MCF 10A (cell line): ENCODE measurements around the gene SCN2B. TPM values are rescaled to one million over a fixed set of nuclear protein-coding genes. Genes with fewer than 3 reads are reported as not detected.

Experiments used
- BruUV-seq: library from RNA; stranded (reverse); fragments of 400-500 nt; replicated peaks from 2 replicates; lab custom pipeline; 2021; lab: Mats Ljungman, UMichigan
- CTCF ChIA-PET: fragments of 300-600 bp; sonication (Branson Sonifier 250); formaldehyde crosslinking; extraction: SDS; loops from one replicate; lab custom pipeline; 2021; ENCODE audit warnings: antibody characterized with exemption, inconsistent platforms; lab: Yijun Ruan, JAX
- POLR2A ChIA-PET: fragments of 300-600, 350-650 bp; sonication (Branson Sonifier 250); formaldehyde crosslinking; extraction: SDS; loops from one replicate; lab custom pipeline; 2020; ENCODE audit warnings: antibody characterized with exemption, inconsistent platforms; lab: Yijun Ruan, JAX
- DNase-seq: peaks from one replicate; pipeline ENCODE4 v3.0.0-alpha.2; 2018; ENCODE audit not compliant: unreplicated experiment
- H3K27ac Mint-ChIP-seq: one replicate; pipeline ENCODE4 v1.8.0; 2022; ENCODE audit warnings: mild to moderate bottlenecking, low read depth, mixed read lengths; ENCODE audit not compliant: unreplicated experiment
- H3K27me3 Mint-ChIP-seq: one replicate; pipeline ENCODE4 v1.8.0; 2022; ENCODE audit warnings: mixed read lengths; ENCODE audit not compliant: insufficient read depth, unreplicated experiment
- H3K36me3 Mint-ChIP-seq: one replicate; pipeline ENCODE4 v1.8.0; 2022; ENCODE audit warnings: mild to moderate bottlenecking, moderate library complexity, mixed read lengths; ENCODE audit not compliant: insufficient read depth, unreplicated experiment
- H3K4me1 Mint-ChIP-seq: one replicate; pipeline ENCODE4 v1.8.0; 2022; ENCODE audit warnings: mixed read lengths; ENCODE audit not compliant: insufficient read depth, unreplicated experiment
- H3K4me3 Mint-ChIP-seq: one replicate; pipeline ENCODE4 v1.8.0; 2022; ENCODE audit warnings: mild to moderate bottlenecking, moderate library complexity, mixed read lengths; ENCODE audit not compliant: unreplicated experiment
- H3K9me3 Mint-ChIP-seq: one replicate; pipeline ENCODE4 v1.8.0; 2022; ENCODE audit warnings: mixed read lengths; ENCODE audit not compliant: unreplicated experiment
- CTCF ChIP-seq: fragments of 200-600 bp; IDR thresholded peaks from one replicate; pipeline ENCODE4 v1.8.0; 2022; ENCODE audit warnings: antibody characterized with exemption, mild to moderate bottlenecking; ENCODE audit not compliant: unreplicated experiment
- intact Hi-C: fragments of 100-400 bp; cut with micrococcal nuclease; formaldehyde crosslinking; loops from 2 replicates; pipeline ENCODE4 v1.14.1; 2022
- total RNA-seq: library from RNA; stranded (reverse); gene quantifications from 2 replicates; pipeline ENCODE4 v1.2.3, GENCODE V29; 2022

SCN2B gene
- total RNA-seq, 1 experiment from 2014 or later: not detected

DNA sequence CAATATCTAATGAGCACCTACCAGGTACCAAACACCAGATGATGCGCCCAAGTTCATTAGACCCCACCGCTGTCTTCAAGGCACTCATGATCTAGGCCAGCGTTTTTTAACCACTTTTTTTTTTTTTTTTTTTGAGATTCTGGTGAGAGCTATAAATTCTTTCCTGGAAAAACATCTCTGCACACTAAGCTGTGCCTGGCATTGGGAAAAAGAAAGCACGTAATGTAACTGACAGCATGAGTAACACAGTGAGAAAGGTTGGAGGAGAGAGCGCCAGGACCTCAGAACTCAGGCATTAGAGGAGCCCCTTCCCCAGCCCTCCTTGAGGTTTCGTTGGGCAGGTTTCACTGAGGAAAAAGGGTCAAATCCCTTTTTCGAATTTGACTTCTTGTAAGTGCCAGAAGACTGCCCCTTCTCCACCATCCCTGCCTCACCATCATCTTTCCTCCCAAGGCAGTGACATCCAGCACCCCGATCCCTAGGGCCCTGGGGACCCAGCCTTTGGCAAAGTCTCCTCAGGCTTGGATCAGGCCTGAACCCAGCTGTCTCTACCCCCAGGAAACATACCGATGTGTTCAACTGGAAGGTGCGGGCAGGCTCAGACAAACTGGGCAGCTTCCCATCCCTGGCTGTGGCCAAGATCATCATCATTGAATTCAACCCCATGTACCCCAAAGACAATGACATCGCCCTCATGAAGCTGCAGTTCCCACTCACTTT lies 63.6 kb downstream of the SCN2B start:
- H3K27me3 Mint-ChIP-seq: peaks cover 28% of the 10 kb centered on the region
- ChIA-PET CTCF (interaction anchor here (0.7 kb wide), 1 partner anchor 58 kb away, joined by 3 read pairs; no protein-coding TSS in a partner anchor), POLR2A (no interaction called here)
- H3K4me1 Mint-ChIP-seq: peaks cover 6% of the 10 kb centered on the region
- no peaks in the 10 kb centered on the region for H3K9me3 Mint-ChIP-seq
- no peak for DNase-seq
- intact Hi-C loops: no loop called here
- TF ChIP-seq CTCF: no peak
- BruUV-seq: no TSS peak
- H3K36me3 Mint-ChIP-seq: no peaks in the 10 kb centered on the region
- no peak overlapping the region for H3K4me3 Mint-ChIP-seq
- H3K27ac Mint-ChIP-seq: no peak overlapping the region

Other genes with a start within 250 kb of the SCN2B start
- gene TMPRSS13, start 247.2 kb downstream of the SCN2B start, total RNA-seq: not detected in 2 replicates
- not detected in 2 replicates for gene IL10RA, start 190.2 kb downstream of the SCN2B start, total RNA-seq
- gene TMPRSS4, start 99.6 kb downstream of the SCN2B start, total RNA-seq: not detected in 2 replicates
- not detected in 2 replicates for gene SMIM35, start 89.7 kb downstream of the SCN2B start, total RNA-seq
- 0.32 TPM in 1 of 2 replicates, not detected in the other for gene SCN4B, start 23.8 kb downstream of the SCN2B start, total RNA-seq
- 0.10 TPM in 1 of 2 replicates, not detected in the other for gene JAML, start 48.4 kb upstream of the SCN2B start, total RNA-seq
- gene MPZL3, start 75.7 kb upstream of the SCN2B start, total RNA-seq: 11.9 and 17.7 TPM in 2 replicates
- gene MPZL2, start 87.7 kb upstream of the SCN2B start, total RNA-seq: 7.0 and 13.7 TPM in 2 replicates
- gene CD3E, start 128.1 kb upstream of the SCN2B start, total RNA-seq: not detected in 2 replicates
- gene CD3D, start 166.1 kb upstream of the SCN2B start, total RNA-seq: not detected in 2 replicates
- gene CD3G, start 167.7 kb upstream of the SCN2B start, total RNA-seq: not detected in 2 replicates
- gene UBE4A, start 183.0 kb upstream of the SCN2B start, total RNA-seq: 41.0 and 47.7 TPM in 2 replicates
- 197 and 210 TPM in 2 replicates for gene ATP5MG, start 225.0 kb upstream of the SCN2B start, total RNA-seq